HG03066 (cell line): ENCODE measurements around the gene MARCKSL1.
"Not testable (repeated sequence)": the region's sequence is repeated elsewhere in the genome, so short reads cannot be mapped to it uniquely, and the experiment has no call there.

Source experiments
- ATAC-seq: cut with Tn5 transposase; IDR thresholded peaks from one replicate; pipeline ENCODE4 v1.9.1; 2021; ENCODE audit warnings: low read depth; ENCODE audit not compliant: unreplicated experiment

Gene MARCKSL1

DNA sequence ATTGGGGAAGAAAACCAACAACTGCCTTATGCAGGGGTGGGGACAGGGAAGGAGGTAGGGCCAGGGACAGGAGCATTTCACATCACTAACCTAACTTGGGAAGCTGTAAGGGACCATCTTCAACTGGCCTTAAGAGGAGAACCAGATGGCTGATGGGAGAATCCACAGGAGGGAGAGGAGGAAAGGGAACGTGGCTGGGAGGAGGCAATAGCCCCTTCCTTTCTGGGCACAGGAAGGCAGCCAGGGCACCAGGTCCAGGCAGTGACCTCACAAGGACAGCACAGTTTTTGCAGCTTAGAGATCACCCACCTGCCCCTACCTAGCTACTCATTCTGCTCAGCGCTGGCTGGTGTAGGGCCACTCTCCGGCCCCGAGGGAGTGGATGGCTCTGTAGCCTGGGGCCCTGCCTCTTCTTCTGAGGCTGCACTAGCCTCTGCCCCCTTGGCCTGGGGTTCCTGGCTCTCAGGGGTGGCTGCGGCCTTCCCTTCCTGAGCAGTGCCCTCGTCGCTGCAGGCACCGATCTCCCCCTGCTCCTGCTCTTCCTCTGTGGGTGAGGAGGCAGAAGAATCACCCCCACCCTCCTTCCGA, 1.7 kb downstream of the MARCKSL1 start:
- no peak for ATAC-seq

DNA sequence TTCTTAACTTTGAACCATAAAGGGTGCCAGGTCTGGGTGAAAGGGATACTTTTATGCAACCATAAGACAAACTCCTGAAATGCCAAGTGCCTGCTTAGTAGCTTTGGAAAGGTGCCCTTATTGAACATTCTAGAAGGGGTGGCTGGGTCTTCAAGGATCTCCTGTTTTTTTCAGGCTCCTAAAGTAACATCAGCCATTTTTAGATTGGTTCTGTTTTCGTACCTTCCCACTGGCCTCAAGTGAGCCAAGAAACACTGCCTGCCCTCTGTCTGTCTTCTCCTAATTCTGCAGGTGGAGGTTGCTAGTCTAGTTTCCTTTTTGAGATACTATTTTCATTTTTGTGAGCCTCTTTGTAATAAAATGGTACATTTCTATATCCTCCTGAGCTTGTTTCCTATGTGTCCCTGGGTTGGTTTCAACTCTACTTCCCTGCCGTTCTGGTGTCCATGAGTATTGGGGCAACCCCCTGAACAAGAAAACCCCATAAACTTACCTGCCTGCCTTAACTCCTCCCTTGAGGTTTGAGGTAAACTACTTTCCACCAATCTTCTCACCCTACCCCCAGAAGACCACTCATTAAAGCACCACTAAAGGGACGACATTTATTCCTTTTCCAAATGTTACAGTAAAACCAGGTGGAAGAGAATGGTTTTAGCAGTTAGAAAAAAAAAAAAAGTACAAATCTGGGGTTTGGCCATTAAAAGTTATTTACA, 2.6 kb downstream of the MARCKSL1 start:
- no peak for ATAC-seq

DNA sequence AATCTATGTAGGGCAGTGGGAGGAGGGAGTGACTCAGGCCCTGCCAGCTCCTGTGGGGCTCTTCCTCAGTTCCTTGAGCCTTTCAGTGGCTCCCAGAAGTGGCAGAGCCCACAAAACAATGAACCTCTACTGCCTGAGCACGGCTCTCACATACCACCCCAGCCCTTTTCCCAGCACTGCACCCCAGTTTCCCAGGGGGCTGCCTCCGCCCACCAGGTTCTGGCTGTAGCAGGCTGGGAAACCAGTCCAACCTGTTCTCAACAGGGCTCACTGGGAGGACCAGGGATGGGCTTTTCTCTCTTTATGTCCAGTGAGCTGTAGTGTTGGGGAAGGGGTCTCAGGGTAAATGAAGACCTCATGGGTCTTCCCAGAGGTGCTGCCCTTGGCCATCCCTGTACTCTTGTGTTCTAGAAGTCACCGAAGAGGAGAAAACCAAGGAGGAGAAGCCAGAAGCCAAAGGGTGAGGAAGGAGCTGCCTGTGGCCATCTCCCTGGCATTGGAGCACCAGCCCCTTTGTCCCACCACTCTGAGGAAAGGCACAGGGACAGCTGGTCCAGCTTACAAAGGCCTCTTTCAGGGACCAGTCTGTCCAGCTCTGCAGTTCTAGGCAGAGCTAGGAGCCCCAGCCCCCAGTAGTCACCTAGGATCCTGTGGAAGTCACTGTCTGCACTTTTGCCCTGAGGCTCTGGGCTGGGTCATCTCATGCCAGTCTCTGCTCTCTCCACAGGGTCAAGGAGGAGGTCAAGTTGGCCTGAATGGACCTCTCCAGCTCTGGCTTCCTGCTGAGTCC, 3.5 kb downstream of the MARCKSL1 start:
- no peak for ATAC-seq

DNA sequence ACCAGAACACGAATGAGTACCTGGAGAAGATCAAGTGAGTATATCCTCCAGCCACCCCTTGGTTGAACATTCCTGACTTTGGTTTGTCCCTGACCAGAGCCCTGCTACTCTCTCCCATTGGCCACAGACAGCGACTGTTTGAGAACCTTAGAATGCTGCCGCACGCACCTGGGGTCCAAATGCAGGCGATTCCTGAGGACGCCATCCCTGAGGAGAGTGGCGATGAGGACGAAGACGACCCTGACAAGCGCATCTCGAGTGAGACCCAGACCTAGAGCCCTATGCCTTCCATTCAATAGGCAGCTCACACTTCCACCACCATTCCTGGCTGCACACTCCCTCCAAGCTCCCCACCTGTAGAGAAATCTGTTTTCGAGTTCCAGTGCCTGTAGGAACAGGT, 4.5 kb downstream of the MARCKSL1 start:
- ATAC-seq, result no peak

DNA sequence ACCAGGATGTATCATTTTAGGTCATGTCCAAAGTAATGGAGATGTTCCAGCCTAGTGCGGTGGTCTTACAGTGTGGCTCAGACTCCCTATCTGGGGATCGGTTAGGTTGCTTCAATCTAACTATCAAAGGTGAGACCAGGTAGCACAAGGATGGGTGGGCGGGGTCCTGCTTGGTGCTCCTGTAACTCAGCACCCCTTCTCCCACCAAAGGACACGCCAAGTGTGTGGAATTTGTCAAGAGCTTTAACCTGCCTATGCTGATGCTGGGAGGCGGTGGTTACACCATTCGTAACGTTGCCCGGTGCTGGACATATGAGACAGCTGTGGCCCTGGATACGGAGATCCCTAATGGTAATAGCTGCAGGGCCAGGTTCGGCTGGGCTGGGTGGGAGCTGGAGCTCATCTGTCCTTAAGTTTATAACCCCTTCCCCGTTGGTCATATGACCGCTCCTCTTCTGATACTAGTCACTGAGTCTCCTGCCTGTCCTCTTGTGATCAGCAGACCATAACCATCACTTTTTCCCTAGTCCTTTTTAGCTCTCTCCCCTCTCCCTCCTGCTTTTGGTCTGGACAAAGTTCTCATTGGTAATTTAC, 5.4 kb downstream of the MARCKSL1 start:
- no peak for ATAC-seq

DNA sequence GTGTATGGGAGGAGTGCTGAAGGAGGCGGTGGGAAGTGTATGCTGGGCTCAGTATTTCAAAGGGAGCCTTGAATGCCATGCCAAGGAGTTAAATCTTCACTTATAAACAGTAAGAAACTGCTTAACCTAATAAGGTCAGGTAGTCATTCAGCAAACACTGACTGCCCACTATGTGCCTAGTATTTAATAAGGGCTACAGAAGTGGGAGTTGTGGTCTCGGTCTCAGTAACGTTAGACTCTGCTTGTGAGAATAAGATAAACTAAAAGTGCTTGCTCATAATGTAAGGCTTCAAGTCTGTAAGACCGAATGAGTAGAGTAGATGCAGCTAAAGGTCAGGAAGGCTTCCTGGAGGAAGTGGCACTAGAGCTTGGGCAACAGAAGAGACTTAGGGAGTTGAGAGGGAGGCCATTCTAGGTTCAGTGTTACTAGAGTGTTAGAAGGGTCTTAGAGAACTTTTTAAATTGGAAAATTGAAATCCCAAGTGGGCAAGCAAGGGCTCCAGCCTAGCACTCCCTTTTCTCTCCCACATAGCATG, 6.0 kb downstream of the MARCKSL1 start:
- no peak for ATAC-seq

DNA sequence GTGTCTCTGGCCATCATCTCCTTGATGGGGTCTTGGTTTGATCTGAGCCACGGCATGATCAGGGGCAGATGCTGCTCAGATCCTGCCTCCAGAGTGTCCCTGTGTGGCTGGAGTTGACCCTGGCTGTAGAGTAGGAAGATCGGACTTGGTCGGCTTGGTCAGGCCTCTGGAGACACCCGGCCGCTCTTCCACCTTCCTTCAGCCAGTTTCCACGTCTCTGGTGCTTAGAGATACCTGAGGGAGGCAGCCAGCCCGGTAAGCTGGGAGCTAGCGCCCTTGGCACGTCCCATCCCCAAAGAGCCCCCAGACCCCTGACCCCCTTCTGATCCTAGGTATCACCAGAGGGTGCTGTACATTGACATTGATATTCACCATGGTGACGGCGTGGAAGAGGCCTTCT, 8.8 kb downstream of the MARCKSL1 start:
- no peak for ATAC-seq

DNA sequence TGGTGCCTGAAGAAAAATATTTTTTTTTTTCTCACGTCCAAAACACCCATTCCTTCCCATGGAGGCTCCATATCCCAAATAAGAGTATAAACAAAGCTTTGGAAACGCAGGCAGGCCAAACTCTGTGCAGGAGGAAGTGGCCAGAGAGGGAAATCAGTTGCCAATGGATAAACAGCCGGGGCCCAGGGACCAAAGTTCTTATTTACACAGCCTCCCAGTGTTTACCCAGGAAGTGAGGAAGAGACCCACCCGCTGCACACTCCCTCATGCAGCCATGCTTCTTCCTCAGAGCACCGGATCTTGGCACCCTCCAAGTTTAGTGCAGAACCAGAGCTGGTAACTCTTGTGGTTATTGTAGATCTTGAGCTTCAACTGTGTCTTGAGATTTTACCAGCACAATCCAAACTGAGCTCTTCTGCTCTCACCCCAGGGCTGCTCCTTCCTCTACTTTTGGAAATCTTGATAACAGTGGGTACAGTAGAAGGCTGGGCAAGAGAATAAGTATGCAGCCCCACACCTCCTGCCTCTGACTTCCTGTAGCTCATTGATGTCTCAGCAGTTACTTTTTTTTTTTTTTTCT, 14.2 kb downstream of the MARCKSL1 start:
- ATAC-seq, result no peak

DNA sequence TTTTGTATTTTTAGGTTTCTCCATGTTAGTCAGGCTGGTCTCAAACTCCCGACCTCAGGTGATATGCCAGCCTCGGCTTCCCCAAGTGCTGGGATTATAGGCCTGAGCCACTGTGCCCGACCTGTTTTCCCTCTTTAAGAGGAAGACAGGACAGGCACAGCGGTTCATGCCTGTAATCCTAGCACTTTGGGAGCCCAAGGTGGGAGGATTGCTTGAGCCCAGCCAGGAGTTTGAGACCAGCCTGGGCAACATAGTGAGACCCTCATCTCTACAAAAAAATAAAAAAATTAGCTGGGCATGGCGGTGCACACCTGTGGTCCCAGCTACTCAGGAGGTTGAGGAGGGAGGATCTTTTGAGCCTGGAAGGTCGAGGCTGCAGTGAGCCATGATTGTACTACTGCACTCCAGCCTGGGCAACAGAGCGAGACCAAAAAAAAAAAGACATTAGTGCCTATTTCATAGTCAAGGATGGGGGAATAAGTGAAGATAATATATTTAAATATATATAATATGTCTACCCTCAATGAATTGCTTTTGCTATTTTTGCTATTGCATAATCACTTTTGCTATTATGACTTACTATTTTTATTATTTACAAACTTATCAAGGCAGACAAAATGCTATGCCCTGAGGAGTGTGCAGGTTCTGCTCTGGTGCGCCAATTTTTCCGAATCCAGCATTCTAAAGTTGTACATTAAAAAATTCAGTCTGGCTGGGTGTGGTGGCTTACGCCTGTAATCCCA, 17.7 kb downstream of the MARCKSL1 start:
- ATAC-seq, result no peak

DNA sequence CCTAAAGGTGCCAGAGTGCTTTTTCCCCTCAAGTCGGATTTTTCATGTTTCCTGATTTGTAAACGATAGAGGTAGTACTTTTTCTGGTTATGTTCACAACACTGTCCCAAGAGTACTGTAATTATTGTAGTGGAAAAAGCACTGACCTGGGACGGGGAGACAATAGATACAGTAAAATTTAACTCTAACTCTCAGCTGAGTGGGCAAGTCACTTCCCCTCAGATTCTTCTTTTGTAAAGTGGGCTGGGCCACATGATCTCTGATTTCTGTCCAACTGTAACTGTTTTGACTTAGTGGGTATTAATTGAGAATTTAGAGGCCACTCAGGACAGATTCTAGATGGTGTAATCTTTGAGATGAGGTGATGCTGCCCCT, 19.1 kb downstream of the MARCKSL1 start:
- no peak for ATAC-seq

DNA sequence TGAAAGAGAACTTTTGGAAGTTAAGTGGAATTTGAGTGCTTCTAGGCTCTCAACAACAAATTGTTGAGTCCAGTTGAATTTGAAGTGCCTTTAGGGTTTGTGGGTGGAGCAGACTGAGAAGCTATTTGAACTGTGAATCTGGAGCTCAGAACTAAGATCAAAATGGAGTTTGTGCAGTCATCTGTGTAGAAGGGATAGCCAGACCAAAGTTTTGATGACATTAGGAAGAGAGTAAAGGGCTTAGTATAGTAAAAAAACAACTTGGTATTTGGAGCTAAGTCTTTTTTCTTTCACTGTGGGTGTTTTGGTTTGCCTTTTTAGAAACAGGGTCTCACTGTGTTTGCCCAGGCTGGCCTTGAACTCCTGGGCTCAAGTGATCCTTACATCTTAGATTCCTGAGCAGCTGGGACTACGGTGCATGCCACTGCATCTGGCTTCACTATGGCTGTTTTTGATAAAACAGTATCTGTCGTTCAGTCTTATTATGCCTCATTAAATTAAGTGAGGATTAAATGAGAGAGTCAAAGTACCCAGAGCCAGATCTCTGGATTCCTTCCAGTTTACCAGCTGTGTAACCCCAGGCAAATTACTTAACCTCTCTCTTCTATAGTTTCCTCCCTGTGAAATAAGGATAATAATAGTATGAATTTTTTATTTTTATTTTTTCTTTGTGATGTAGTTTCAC, 24.2 kb downstream of the MARCKSL1 start:
- ATAC-seq, result no peak

DNA sequence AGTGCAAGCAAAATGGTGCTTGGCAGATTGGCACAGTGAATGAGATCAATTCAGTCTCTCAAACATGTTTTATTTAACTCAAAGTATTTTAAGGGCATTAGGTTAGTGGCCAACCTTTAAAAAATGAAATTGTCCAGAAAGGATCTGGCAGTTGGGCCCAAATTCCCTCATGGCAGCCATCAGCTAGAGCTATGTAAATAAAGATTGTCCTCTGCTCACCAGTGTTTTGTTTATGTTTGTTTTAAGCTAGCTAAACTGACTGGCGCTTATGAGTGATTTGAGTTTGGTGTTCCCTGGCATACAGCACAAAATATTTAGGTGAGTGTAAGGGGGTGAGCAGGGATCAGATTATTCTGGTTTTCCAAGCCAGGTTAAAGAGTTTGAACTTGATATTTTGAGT, 26.1 kb downstream of the MARCKSL1 start:
- ATAC-seq, result no peak

DNA sequence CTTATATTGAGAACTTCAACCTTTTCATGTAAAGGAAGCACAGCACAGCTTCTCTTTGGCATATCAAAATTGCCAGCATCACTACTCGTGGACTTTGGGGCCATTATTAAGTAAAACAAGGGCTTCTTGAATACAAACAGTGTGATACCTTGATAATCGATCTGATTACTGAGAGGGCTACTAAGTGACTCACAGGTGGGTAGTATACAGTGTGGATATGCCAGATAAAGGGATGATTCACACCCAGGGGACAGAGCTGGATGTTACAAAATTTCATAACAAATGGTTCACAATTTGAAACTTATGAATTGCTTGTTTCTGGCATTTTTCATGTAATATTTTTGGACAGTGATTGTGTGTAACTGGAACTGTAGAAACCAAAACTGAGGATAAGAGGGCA, 28.7 kb downstream of the MARCKSL1 start:
- ATAC-seq, result no peak

DNA sequence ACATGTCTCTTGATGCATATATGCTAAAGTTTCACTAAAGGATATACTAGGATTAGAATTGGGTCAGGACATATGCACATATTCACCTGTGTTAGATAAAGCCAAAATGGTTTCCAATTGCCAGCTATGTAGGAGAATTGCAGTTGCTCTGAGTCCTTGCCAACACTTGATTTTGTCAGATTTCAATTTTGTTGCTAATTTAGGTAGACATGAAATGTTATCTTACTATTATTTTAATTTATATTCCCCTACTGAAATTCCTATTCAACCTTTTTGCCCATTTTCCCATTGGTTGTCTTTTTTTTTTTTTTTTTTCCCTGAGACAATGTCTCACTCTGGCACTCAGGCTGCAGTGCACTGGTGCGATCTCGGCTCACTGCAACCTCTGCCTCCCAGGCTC, 30.7 kb downstream of the MARCKSL1 start:
- no peak for ATAC-seq

DNA sequence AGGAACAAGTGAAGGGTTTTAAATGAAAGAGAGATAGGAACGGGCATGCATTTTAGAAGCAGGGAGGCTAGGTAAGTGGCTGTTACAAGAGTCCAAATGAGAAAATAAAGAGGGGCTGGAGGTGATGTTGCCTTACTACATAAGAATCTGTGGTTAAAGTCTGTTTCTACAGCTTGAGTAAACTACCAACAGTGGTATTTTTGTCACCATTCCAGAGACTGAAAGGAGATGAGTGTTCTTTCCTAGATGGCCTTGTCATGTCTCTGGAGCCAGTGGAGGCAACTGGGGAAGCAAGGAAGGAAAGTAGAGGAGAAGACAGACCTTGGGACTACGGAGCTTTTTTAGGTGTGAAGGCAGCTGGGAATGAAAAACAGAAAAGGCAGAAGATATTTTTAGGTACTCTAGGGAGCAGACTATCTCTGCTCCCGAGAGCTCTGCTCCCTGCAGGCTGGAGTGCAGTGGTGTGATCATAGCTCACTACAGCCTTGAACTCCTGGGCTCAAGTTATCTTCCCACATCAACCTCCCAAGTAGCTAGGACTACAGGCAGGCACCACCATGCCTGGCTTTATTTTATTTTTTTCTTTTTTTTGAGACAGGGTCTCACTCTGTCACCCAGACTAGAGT, 31.9 kb downstream of the MARCKSL1 start:
- no peak for ATAC-seq

DNA sequence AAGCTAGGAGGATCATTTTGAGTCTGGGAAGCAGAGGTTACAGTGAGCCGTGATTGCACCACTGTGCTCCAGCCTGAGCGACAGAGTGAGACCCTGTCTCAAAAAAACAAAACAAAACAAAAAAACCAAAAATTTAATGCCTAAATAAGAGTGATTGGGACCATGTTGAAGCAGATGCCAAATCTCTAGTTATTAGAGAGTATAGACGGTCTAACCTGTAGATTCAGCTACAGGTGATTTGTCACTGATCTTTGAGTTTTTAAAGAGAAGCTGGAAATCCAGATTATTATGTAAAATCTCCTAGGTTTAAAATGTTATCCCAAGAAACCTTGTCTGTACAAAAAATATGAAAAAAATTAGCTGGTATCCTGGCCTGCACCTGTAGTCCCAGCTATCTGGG, 32.7 kb downstream of the MARCKSL1 start:
- no peak for ATAC-seq

DNA sequence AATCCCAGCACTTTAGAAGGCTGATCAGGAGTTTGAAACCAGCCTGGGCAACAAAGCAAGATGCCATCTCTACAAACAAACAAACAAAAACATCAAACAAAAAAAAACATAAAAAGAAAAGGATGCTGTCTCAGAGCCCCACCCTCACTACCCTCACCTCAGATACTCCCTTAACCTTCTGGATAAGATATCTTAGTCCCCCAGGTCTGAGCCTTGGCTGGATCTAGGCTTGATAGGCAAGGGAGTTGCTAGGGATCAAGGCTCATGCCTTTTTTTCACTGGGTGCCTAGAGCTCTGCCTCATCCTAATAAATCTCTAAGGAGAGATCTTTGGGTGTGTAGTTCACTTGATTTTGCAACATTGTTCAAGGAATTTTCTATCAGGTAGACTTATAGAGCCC, 36.7 kb downstream of the MARCKSL1 start:
- ATAC-seq, result no peak

DNA sequence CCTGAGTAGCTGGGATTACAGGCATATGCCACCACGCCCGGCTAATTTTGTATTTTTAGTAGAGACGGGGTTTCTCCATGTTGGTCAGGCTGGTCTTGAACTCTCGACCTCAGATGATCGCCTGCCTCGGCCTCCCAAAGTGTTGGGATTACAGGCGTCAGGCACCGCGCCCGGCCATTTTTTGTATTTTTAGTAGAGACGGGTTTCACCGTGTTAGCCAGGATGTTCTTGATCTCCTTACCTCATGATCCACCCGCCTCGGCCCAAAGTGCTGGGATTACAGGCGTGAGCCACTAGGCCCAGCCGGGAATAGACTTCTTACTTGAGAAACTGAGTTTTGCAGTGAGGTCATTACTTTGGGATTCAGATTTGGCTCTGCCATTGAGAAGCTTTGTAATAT, 37.8 kb downstream of the MARCKSL1 start:
- not testable (repeated sequence) for ATAC-seq
